ENCODE results near the gene PPP1R1B.
A peak's percentile ranks its signal among the peaks of the same experiment; 100 is the strongest.

PPP1R1B gene

GRCh38 chr17:39653662-39654331, 27.0 kb downstream of the PPP1R1B start:
- DNase-seq (ENCODE audit: low spot score) = peak; percentile 89

- DNase-seq (ENCODE audit: low spot score) = no peak
Observed at GRCh38 chr17:39655105-39655504, 28.4 kb downstream of the PPP1R1B start.

- DNase-seq (ENCODE audit: low spot score) = no peak
Observed at GRCh38 chr17:39658346-39658745, 31.6 kb downstream of the PPP1R1B start.

- DNase-seq (ENCODE audit: low spot score) = no peak
Observed at GRCh38 chr17:39658760-39659159, 32.0 kb downstream of the PPP1R1B start.

DNA sequence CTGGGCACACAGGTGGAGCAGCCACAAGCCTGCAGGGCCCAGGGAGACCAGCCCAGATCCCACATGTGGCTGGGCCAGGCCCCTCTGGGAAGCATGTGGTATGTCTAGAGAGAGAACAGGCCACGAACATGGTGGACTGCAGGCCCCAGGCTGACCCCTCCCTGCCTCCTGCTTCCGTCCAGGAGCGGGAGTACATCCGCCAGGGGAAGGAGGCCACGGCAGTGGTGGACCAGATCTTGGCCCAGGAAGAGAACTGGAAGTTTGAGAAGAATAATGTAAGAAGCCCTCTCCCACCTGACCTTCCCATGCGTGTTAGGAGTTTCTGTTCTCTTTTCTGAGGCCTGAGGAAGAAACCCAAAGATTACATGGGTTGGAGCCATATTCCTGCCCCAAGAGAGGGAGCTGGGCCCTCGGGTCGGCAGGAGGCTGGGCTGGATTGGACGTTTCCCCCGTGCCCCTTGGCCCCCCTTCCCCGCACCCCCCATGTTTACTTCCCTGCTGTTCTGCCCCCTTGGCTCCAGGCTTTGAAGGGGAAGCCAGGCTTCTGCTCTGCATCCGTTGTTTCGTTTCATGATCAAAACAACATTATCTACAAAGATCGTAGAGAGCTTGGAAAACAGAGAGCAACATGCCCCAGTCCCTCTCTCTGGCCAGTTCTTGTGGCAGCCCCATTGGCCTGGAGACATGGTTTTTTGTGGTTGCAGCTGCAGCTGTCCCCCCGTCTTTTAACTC, 32.7 kb downstream of the PPP1R1B start:
- no peak for DNase-seq (ENCODE audit: low spot score)

GRCh38 chr17:39660011-39660360, 33.2 kb downstream of the PPP1R1B start:
- no peak for DNase-seq (ENCODE audit: low spot score)

DNA sequence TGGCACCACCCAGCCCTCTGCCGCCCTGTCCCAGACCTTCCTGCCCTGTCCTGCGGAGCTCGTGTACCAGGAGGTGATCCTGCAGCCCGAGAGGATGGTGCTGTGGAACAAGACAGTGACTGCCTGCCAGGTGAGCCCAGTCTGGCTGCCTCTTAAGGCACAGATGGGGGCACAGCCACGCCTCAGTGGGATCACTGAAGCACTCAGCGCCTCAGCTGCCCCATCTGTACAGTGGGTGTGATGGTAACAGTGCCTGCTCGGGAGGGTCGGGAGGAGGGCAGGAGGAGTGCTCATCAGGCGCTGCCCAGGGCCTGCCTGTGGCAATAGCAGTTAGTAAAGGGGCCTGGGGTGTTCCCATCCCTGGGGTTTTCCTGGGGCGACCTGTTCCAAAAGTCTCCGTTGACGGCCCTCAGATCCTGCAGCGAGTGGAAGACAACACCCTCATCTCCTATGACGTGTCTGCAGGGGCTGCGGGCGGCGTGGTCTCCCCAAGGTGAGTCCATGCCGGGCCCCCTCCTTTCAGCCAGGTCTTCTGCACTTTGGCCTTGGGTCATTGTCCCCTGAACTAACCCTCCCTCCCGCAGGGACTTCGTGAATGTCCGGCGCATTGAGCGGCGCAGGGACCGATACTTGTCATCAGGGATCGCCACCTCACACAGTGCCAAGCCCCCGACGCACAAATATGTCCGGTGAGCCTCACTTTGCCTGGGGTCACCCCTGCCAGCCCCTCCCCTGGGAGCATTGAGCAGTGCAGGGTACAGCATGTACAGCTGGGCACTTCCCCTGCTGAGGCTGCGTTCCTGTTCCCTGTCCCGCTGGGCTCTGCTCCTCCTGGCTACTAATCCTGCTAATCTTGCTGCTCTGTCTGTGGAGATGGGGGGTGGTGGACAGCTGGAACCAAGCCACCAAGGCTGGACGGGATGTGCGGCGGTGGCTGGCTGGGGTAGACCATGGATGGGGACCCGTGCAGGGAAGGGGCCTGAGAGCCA, 33.9 kb downstream of the PPP1R1B start:
- no peak for DNase-seq (ENCODE audit: low spot score)

GRCh38 chr17:39661744-39662541, 35.2 kb downstream of the PPP1R1B start:
- no peak for DNase-seq (ENCODE audit: low spot score)

DNA sequence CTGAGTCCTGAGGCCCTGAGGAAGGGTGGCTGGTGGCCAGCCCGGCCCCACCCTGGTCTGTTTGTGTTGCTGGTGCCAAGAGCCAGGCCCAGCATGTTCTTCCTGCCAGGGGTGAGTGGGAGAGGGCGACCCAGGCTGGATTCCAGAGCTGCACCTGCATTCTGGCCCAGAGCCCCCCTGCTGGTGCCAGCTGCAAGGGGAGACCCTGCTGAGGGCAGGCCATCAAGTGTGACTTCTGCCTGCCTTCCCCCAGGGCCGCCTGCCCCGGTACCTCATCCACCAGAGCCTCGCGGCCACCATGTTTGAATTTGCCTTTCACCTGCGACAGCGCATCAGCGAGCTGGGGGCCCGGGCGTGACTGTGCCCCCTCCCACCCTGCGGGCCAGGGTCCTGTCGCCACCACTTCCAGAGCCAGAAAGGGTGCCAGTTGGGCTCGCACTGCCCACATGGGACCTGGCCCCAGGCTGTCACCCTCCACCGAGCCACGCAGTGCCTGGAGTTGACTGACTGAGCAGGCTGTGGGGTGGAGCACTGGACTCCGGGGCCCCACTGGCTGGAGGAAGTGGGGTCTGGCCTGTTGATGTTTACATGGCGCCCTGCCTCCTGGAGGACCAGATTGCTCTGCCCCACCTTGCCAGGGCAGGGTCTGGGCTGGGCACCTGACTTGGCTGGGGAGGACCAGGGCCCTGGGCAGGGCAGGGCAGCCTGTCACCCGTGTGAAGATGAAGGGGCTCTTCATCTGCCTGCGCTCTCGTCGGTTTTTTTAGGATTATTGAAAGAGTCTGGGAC, 36.0 kb downstream of the PPP1R1B start:
- no peak for DNase-seq (ENCODE audit: low spot score)

DNA sequence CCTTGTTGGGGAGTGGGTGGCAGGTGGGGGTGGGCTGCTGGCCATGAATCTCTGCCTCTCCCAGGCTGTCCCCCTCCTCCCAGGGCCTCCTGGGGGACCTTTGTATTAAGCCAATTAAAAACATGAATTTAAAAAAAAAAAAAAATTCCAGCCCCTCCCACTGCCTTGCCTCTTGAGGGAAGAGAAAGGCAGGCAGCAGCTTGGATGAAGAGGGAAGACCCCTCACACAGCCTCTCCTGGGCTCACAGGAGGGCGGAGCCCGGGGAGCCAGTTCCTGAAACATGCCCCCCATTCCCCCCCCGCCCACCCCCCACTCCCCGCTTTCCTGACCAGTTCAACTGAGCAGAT, 36.6 kb downstream of the PPP1R1B start:
- no peak for DNase-seq (ENCODE audit: low spot score)

- peak; percentile 69 for DNase-seq (ENCODE audit: low spot score)
Observed at GRCh38 chr17:39663688-39664580, 37.2 kb downstream of the PPP1R1B start.

GRCh38 chr17:39664581-39665561, 38.1 kb downstream of the PPP1R1B start, which contains the start of gene TCAP:
TCAP (plus strand) TSS chr17:39665349; CDS start chr17:39665360, 11 bp downstream.
- no peak for DNase-seq (ENCODE audit: low spot score)

- no peak for DNase-seq (ENCODE audit: low spot score)
Observed at GRCh38 chr17:39665642-39666224, 39.0 kb downstream of the PPP1R1B start.

- DNase-seq (ENCODE audit: low spot score) = no peak
Observed at GRCh38 chr17:39666231-39666600, 39.5 kb downstream of the PPP1R1B start.

DNA sequence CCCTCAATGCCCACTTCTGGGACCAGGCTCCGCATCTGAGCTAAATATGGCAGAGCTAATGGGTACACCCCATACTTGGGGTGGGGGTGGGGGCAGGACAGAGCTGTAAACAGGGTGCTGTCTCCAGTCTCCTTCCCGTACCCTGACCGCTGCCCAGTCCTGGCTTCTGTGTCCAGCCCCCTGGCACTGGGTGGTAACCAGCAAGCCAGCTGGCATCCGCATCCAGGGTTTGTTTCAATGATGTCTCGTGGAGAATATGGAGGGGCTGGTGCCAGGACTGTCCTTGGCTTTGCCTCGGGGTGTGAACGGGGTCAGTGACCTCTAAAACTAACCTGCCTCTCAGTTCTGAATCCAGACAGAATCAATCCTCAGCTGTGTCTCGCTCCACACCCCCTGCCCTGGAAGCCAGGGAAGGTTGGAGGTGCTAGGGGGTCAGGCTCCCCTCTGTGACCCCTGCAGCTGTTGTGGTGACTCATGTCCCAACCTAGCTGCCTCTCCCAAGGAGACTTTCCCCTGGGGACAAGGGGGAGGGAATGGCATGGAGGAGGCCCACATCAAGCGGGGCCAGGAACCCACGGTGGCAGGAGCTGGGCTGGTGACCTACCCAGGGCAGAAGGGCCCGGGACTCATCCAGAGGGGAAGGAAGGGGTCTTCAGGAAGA, 40.0 kb downstream of the PPP1R1B start:
- no peak for DNase-seq (ENCODE audit: low spot score)

DNA sequence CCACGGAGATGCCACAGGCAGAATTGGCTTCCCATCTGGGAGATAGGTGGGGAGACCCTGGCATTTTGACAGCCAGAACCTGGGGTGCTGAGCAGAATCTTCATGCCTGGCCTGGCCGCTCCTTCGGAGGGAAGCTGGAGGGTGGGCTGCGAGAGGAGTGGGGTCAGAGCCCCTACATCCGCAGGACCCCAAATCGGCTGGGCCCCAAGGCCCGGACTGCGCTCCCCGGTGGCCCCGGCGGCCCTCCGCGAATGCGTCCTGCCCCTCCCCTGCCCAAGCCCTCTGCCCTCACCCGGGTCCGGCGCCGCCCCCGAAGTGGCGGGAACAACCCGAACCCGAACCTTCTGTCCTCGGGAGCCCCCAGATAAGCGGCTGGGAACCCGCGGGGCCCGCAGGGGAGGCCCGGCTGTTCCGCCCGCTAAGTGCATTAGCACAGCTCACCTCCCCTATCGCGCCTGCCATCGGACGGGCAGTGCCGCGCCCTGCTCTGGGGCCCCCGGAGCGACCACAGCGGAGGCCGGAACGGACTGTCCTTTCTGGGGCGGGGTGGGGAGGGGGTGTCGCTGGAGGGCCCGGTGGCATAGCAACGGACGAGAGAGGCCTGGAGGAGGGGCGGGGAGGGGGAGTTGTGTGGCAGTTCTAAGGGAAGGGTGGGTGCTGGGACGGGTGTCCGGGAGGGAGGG, 40.7 kb downstream of the PPP1R1B start:
- no peak for DNase-seq (ENCODE audit: low spot score)
